ENCODE measurements around the gene MYO1F.
A peak's percentile ranks its signal among the peaks of the same experiment; 100 is the strongest.
"Not testable (repeated sequence)": the region's sequence is repeated elsewhere in the genome, so short reads cannot be mapped to it uniquely, and the experiment has no call there.

Gene MYO1F

GRCh38 chr19:8577247-8577646, at the start of gene MYO1F:
MYO1F (minus strand) TSS chr19:8577442; CDS start chr19:8577309, 133 bp downstream.
- ATAC-seq (no peak), DNase-seq (no peak)
- Mint-ChIP-seq H3K9me3 (peaks cover 0 to 5% of the 10 kb centered on the region in 2 donors), H3K4me3 (peak within 1 kb of the TSS; percentile 83 to 89), H3K4me1 (peaks cover 51% of the 10 kb centered on the region), H3K27ac (peak within 1 kb of the TSS; percentile 45 to 67), H3K27me3 (peaks cover 8% of the 10 kb centered on the region)

- Mint-ChIP-seq H3K4me3 (no peak overlapping the region), H3K9me3 (no peaks in the 10 kb centered on the region), H3K27ac (no peak overlapping the region), H3K27me3 (no peaks in the 10 kb centered on the region), H3K4me1 (no peaks in the 10 kb centered on the region)
- ATAC-seq (no peak), DNase-seq (no peak)
Observed at GRCh38 chr19:8626842-8627241, 49.6 kb upstream of the MYO1F start.

- H3K27ac Mint-ChIP-seq, H3K4me1 Mint-ChIP-seq, H3K9me3 Mint-ChIP-seq, H3K27me3 Mint-ChIP-seq, ATAC-seq, DNase-seq, H3K4me3 Mint-ChIP-seq: not testable (repeated sequence)
Observed at GRCh38 chr19:8622886-8623285, 45.6 kb upstream of the MYO1F start.

GRCh38 chr19:8618751-8619150, 41.5 kb upstream of the MYO1F start:
- DNase-seq (no peak), ATAC-seq (no peak)
- H3K4me3 Mint-ChIP-seq: no peak overlapping the region
- H3K27ac Mint-ChIP-seq: no peak overlapping the region
- no peaks in the 10 kb centered on the region for H3K9me3 Mint-ChIP-seq
- no peaks in the 10 kb centered on the region for H3K27me3 Mint-ChIP-seq
- peaks cover 13% of the 10 kb centered on the region for H3K4me1 Mint-ChIP-seq

GRCh38 chr19:8617984-8618383, 40.7 kb upstream of the MYO1F start:
- Mint-ChIP-seq H3K4me1 (peaks cover 15% of the 10 kb centered on the region), H3K27me3 (no peaks in the 10 kb centered on the region), H3K4me3 (no peak overlapping the region), H3K9me3 (no peaks in the 10 kb centered on the region), H3K27ac (no peak overlapping the region)
- DNase-seq (no peak), ATAC-seq (no peak)

- H3K4me1 Mint-ChIP-seq: peaks cover 22% of the 10 kb centered on the region
- ATAC-seq, H3K9me3 Mint-ChIP-seq, DNase-seq, H3K4me3 Mint-ChIP-seq, H3K27me3 Mint-ChIP-seq, H3K27ac Mint-ChIP-seq: not testable (repeated sequence)
Observed at GRCh38 chr19:8617325-8617724, 40.1 kb upstream of the MYO1F start.

GRCh38 chr19:8616861-8617260, 39.6 kb upstream of the MYO1F start:
- Mint-ChIP-seq H3K27ac (no peak overlapping the region), H3K27me3 (no peaks in the 10 kb centered on the region), H3K9me3 (no peaks in the 10 kb centered on the region), H3K4me3 (no peak overlapping the region), H3K4me1 (peaks cover 26% of the 10 kb centered on the region)
- ATAC-seq (no peak), DNase-seq (no peak)

- no peak overlapping the region for H3K27ac Mint-ChIP-seq
- DNase-seq (peak; percentile 59 to 60), ATAC-seq (peak; percentile 13)
- no peaks in the 10 kb centered on the region for H3K27me3 Mint-ChIP-seq
- H3K4me3 Mint-ChIP-seq: peak overlapping the region in 1 of 2 donors; percentile 54
- H3K4me1 Mint-ChIP-seq: peaks cover 32% of the 10 kb centered on the region
- H3K9me3 Mint-ChIP-seq: no peaks in the 10 kb centered on the region
Observed at GRCh38 chr19:8615813-8616596, 38.8 kb upstream of the MYO1F start.

- Mint-ChIP-seq H3K27me3 (no peaks in the 10 kb centered on the region), H3K4me1 (peaks cover 37% of the 10 kb centered on the region), H3K27ac (no peak overlapping the region), H3K9me3 (no peaks in the 10 kb centered on the region), H3K4me3 (no peak overlapping the region)
- no peak for DNase-seq
- ATAC-seq: no peak
Observed at GRCh38 chr19:8615024-8615423, 37.8 kb upstream of the MYO1F start.

GRCh38 chr19:8614455-8614854, 37.2 kb upstream of the MYO1F start:
- Mint-ChIP-seq H3K4me1 (peaks cover 43% of the 10 kb centered on the region), H3K27me3 (no peaks in the 10 kb centered on the region), H3K27ac (no peak overlapping the region), H3K4me3 (no peak overlapping the region), H3K9me3 (no peaks in the 10 kb centered on the region)
- ATAC-seq (no peak), DNase-seq (no peak)

- H3K4me1 Mint-ChIP-seq: peaks cover 59% of the 10 kb centered on the region
- DNase-seq (peak; percentile 42 to 45), ATAC-seq (peak; percentile 42)
- H3K4me3 Mint-ChIP-seq: peak overlapping the region; percentile 26 to 43
- H3K27ac Mint-ChIP-seq: no peak overlapping the region
- no peaks in the 10 kb centered on the region for H3K9me3 Mint-ChIP-seq
- H3K27me3 Mint-ChIP-seq: no peaks in the 10 kb centered on the region
Observed at GRCh38 chr19:8612807-8613171, 35.5 kb upstream of the MYO1F start.

GRCh38 chr19:8611877-8612806, 34.9 kb upstream of the MYO1F start:
- ATAC-seq: peak; percentile 19
- H3K27ac Mint-ChIP-seq: peak overlapping the region; percentile 28 to 82
- no peaks in the 10 kb centered on the region for H3K27me3 Mint-ChIP-seq
- peak overlapping the region; percentile 43 to 48 for H3K4me3 Mint-ChIP-seq
- H3K9me3 Mint-ChIP-seq: no peaks in the 10 kb centered on the region
- H3K4me1 Mint-ChIP-seq: peaks cover 63% of the 10 kb centered on the region
- peak in 1 of 2 donors; percentile 33 for DNase-seq

- no peaks in the 10 kb centered on the region for H3K27me3 Mint-ChIP-seq
- no peak for ATAC-seq
- H3K4me3 Mint-ChIP-seq: peak overlapping the region; percentile 48 to 65
- H3K4me1 Mint-ChIP-seq: peaks cover 63% of the 10 kb centered on the region
- H3K9me3 Mint-ChIP-seq: no peaks in the 10 kb centered on the region
- H3K27ac Mint-ChIP-seq: no peak overlapping the region
- DNase-seq: peak; percentile 15 to 31
Observed at GRCh38 chr19:8611391-8611876, 34.2 kb upstream of the MYO1F start.

GRCh38 chr19:8610936-8611300, 33.7 kb upstream of the MYO1F start:
- H3K4me3 Mint-ChIP-seq: no peak overlapping the region
- no peak overlapping the region for H3K27ac Mint-ChIP-seq
- no peaks in the 10 kb centered on the region for H3K27me3 Mint-ChIP-seq
- ATAC-seq (no peak), DNase-seq (no peak)
- H3K9me3 Mint-ChIP-seq: no peaks in the 10 kb centered on the region
- peaks cover 61% of the 10 kb centered on the region for H3K4me1 Mint-ChIP-seq

GRCh38 chr19:8610041-8610935, 33.0 kb upstream of the MYO1F start, which contains the start of gene ADAMTS10:
ADAMTS10 (minus strand) TSS chr19:8610715; CDS start chr19:8605710, 5,005 bp downstream.
- peak; percentile 52 for ATAC-seq
- DNase-seq: peak; percentile 39 to 43
- peak within 1 kb of the TSS; percentile 57 to 94 for H3K27ac Mint-ChIP-seq
- H3K4me3 Mint-ChIP-seq: peak within 1 kb of the TSS; percentile 86 to 89
- peaks cover 55% of the 10 kb centered on the region for H3K4me1 Mint-ChIP-seq
- H3K9me3 Mint-ChIP-seq: peaks cover 0 to 2% of the 10 kb centered on the region in 2 donors
- no peaks in the 10 kb centered on the region for H3K27me3 Mint-ChIP-seq

Data from stimulated activated naive CD8-positive, alpha-beta T cell treated with anti-CD3 and anti-CD28 coated beads, Interleukin-15, amount 100 ng/mL, for 72 hours (primary cell).